GM12872 (cell line): Measurements from ENCODE around the gene NRCAM.

Experiments used
- CTCF ChIP-seq: IDR thresholded peaks from 3 replicates; pipeline ENCODE4 v1.5.1; 2011; ENCODE audit warnings: low read depth, mild to moderate bottlenecking, low read length, moderate library complexity; ENCODE audit not compliant: insufficient read depth

NRCAM gene

GRCh38 chr7:108449521-108449920, 6.7 kb downstream of the NRCAM start:
- TF ChIP-seq CTCF, result no peak

- no peak for TF ChIP-seq CTCF
These were observed 7.4 kb downstream of the NRCAM start for GRCh38 chr7:108448584-108449505.

GRCh38 chr7:108442039-108442568, 14.1 kb downstream of the NRCAM start:
- TF ChIP-seq CTCF, result no peak

GRCh38 chr7:108441392-108441955, 14.8 kb downstream of the NRCAM start:
- no peak for TF ChIP-seq CTCF

- no peak for TF ChIP-seq CTCF
These were observed 15.6 kb downstream of the NRCAM start for GRCh38 chr7:108440613-108441012.

- TF ChIP-seq CTCF, result no peak
These were observed 19.3 kb downstream of the NRCAM start for GRCh38 chr7:108436906-108437305.

GRCh38 chr7:108434010-108434409, 22.2 kb downstream of the NRCAM start:
- TF ChIP-seq CTCF, result no peak
